NCI-H146 treated with DMSO at 0.1 percent for 48 hours (cell line): ENCODE results near the gene ASIC3.
A peak's percentile ranks its signal among the peaks of the same experiment; 100 is the strongest.
"Not testable (repeated sequence)": the region's sequence is repeated elsewhere in the genome, so short reads cannot be mapped to it uniquely, and the experiment has no call there.

Experiments used
- DNase-seq: peaks from one replicate; lab custom pipeline; 2025; ENCODE audit not compliant: unreplicated experiment; lab: John Stamatoyannopoulos, UW

ASIC3 gene

DNA sequence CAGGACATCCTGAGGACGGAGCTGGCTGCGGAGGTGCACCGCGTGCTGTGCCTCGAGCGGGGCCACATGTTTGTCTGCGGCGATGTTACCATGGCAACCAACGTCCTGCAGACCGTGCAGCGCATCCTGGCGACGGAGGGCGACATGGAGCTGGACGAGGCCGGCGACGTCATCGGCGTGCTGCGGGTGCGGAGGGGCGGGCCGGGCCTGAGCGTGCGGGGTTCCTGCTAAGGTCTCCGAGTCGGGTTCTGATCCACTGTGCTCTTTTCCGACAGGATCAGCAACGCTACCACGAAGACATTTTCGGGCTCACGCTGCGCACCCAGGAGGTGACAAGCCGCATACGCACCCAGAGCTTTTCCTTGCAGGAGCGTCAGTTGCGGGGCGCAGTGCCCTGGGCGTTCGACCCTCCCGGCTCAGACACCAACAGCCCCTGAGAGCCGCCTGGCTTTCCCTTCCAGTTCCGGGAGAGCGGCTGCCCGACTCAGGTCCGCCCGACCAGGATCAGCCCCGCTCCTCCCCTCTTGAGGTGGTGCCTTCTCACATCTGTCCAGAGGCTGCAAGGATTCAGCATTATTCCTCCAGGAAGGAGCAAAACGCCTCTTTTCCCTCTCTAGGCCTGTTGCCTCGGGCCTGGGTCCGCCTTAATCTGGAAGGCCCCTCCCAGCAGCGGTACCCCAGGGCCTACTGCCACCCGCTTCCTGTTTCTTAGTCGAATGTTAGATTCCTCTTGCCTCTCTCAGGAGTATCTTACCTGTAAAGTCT, 34.4 kb upstream of the ASIC3 start:
- DNase-seq: no peak

DNA sequence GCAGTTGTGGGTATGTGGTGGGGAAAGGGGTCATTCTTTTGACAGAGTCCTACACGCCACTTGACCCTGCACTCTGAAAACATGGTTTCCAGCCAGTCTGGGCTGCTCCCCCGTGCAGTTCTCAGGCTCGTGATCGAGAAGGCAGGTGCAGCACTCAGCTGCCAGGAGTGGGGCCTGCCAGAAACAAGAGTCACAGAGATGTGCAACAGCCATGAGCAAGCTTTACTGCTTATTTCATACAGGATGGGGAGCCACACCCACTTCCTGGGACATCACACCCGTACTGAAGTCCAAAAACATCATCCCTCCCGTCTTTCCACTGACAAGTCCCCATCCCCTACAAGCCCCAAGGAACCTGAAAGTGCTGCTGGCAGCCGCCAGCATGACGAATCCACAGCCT, 33.4 kb upstream of the ASIC3 start:
- no peak for DNase-seq

DNA sequence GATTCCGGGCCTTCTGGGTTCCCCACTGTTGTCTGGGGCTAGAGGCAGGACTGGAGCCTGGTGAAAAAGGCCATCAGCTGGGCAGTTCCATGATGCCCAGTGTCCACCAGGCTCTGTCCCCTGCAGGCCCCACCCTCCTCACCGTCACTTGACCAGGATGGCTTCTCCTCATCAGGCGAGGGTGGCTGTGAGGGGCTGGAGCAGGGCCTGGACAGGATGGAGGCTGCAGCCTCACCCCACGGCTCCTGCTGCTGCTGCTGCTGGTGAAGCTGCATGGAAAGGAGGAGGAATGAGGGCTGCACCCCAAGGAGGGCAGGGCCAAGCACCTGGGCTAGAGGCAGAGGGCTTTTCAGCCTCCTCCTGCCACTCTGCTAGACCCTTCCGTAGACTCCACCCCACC, 32.4 kb upstream of the ASIC3 start:
- no peak for DNase-seq

DNA sequence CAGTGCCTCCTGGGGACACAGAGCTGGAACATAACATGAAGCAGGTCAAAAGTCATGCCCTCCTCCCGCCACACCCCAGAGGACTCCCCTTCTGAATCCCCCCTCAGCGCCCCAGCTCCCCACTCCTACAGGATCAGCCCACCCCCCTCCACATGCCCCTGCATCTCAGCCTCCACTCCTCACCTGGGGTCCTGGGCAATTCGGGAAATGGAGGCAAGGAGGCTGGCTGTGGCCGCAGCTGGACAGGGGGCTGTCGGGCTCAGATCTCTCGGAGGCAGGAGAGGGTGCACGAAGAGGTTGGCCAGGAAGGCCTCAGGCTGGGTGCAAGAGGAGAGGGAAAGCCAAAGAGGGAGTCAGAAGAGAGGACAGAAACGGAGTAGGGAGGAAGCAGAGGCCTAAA, 31.8 kb upstream of the ASIC3 start:
- DNase-seq: no peak

DNA sequence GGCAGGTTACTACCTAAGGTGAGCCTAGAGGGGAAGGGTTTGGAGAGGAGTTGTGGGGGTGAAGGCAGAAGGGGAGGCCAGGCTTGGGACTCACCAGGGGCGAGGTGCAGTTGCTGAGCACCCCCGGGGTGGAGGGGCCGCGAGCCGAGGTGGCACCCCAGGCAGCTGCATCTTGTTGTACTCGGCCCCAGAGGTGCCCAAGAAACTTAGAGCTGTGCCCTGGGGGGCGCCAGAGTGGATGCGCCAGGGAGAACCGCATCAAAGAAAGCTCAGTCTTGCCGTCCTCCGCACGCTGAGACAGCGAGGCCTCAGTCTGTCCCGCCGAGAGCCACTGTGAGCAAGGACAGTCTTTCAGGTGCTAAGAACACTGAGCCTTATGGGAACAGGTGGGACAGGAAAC, 31.4 kb upstream of the ASIC3 start:
- DNase-seq: no peak

DNA sequence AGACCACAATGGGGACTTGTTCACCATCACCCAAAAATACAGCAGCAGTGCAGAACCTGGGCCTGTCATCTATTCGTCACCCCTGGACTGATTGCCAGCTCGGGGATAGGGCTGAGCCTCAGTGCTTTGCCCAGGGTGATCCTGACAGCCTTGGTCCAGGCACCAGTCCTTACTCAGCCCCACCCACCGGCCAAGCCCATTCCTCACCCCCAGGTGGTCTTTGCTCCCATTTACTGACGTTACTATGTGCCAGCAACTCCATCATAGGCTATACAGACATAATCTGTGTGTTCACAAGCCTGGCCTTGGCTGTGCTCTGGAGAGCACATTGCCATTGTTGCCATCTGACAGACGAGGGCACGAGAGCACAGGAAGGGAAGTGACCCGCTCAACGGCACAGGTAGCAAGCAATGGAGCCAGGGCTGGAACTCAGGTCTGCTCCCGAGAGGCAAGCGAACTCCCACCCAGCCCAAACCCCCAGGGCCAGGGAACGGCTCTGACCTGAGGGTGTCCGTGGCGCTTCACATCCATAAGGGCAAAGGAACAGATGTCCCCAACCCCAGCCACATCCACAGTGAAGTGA, 30.9 kb upstream of the ASIC3 start:
- no peak for DNase-seq

DNA sequence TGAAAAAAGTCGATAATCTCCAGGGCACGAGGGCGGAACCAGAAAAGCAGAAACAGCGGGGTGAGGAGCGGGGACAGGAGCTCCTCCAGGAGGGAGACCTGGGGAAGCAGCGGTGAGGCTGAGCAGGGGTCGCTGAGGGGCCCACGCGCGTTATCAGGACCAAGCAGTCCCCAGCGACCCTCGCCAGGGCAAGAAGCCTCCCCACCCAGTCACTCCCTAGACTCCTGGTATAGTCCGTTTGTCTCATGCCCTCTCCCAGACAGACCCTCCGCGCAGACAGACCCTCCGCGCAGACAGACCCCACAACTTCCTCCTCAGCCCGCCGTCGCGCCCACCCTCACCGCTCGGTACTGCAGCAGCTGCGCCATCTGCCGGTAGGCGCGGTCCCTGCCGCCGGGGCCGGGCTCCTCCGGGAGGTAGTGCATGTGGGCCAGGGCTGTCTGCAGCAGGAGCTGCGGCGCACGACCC, 30.3 kb upstream of the ASIC3 start:
- peak; percentile 34 for DNase-seq

DNA sequence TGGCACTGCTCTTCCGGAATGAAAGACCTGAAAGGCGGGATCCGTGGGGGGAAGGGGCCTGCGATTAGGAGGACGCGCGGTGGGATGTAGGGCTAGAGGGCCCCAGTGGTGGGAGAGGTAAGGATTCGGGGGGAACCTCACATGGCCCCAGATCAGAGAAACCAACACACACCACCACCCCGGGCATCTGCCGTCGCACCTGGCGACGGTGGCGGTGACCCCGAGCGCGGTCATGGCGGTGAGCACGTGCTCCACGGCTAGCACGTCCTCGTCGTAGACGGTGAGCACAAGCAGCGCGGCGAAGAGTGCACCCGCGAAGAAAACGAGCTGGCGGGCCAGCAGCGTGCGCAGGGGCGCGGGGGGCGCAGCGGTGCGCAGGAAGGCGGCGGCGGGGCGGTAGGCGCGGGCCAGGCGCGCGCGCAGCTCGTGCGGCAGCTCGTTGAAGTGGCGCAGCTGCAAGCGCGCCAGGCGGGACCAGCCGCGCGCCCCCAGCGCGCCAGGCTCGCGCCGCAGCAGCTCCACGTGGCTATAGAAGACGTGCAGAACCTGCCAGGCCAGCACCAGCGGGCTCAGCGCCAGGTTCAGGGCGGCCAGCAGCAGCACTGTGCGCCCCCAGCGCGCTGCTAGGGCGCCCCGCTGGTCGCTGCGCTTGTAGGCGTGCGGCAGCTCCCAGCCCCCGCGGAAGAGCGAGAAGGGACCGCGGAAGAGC, 29.8 kb upstream of the ASIC3 start:
- DNase-seq: peak; percentile 42

DNA sequence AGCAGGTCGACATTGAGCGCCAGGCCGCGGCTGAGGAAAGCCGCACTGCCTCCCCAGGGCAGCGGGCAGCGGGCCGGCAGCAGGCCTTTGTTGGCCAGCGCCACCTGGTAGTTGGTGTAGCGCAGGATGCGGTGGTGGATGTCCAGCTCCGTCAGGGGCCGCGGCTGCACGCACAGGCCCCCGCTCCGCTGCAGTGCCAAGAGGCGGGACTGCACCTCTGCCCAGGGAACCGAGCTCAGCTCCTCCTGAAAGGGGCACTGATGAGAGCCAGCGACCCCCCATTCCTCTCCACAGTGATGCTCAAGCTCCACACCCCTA, 29.2 kb upstream of the ASIC3 start:
- no peak for DNase-seq

DNA sequence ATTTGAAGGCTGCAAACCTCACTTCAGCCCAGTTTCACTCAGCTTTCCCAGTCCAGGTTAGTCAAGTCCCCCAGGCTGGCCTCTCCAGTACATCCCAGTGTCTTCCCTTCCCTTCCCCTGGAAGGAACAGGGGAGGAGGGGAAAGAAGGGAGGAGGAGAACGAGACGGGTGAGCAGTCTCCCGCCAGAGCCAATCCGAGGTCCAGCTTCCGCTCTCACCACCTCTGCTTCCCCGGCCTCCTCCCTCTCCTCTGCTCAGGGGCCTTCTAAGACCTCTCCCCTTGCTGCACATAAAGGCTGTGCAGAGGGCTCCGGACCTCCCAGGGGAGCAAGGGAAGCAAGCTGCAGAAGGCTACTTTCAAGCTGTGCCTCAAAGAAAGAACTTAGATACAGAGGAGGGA, 28.1 kb upstream of the ASIC3 start:
- no peak for DNase-seq

DNA sequence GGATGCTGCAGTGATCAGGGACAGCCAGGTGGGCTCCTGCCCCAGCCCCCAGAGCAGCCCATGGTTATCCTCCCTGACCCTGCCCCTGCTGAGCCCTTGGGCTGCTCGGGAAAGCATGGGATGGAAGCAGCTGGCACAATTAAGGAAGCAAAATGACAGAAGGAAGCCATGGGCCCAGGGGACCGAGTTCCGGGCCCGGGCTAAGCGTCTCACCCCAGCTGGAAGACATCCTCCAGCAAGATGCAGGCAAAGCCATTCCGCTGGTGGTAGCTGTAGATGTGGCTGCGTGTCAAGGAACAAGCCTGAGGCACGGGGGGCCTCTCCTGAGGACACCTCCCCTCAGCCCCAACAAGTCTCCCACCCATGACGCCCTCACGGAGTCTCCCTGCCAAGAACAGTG, 25.1 kb upstream of the ASIC3 start:
- no peak for DNase-seq

DNA sequence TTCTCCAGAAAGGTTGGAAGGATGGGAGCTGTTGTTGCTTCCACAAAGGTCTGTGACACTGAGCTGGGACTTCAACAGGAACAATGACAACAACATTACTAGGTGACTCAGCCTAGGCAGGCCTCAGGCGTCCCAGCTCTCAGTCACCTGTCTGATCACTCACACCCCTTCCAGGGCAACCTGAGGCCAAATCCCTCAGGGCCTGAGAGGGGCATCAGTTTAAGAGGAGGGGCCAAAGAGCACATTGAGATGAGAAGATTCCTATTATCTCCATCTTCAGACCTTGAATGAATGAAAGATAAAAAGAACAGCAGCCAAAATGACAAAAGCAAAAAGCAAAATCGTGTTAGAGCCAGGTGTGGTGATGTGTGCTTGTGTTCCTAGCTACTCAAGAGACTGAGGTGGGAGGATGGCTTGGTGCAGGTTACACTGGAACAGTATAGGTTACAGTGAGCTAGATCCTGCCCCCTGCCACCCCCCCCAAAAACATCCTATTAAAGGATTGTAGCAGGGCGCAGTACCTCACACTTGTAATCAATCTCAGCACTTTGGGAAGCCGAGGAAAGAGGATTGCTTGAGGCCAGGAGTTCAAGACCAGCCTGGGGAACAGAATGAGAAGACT, 23.8 kb upstream of the ASIC3 start, which contains the start of gene ATG9B:
Gene ATG9B, minus strand, starts transcription at position 60 of the 622 bp plus-strand sequence. CDS start 71 bp downstream, outside the sequence.
- no peak for DNase-seq

DNA sequence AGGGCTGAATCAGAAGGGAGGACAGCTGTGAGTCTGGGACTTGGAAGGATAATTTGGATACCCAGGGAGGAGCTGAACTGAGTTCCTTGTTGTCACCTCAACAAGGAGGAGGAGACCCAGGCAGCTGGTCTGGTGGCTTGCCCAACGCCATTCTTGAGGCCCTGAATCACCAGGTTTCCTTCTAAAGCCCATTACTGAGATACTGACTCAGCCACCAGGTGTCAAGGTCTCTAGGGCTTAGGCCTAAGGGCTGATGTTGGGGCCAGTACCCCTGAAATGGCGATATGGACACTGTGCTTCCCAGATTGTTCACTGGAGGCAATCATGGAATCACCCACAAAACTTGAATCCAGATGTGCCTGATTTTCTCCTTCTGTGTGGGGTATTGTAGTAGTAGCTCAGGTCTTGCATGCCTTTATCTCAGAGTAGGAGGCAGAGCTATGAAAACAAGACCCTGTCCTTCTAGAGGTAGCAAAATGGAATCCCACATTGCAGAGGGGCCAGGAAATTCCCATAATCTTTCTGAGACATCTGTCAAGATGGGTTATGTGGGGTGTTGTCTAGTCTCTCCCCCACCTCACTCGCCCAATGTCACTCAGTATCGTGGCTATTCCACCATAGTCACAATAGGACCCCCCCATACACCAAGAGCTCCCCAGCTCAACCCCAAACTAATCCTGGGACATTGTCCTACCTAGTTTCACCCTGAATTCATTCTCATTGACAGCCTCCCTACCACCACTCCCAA, 22.2 kb upstream of the ASIC3 start:
- DNase-seq: no peak

DNA sequence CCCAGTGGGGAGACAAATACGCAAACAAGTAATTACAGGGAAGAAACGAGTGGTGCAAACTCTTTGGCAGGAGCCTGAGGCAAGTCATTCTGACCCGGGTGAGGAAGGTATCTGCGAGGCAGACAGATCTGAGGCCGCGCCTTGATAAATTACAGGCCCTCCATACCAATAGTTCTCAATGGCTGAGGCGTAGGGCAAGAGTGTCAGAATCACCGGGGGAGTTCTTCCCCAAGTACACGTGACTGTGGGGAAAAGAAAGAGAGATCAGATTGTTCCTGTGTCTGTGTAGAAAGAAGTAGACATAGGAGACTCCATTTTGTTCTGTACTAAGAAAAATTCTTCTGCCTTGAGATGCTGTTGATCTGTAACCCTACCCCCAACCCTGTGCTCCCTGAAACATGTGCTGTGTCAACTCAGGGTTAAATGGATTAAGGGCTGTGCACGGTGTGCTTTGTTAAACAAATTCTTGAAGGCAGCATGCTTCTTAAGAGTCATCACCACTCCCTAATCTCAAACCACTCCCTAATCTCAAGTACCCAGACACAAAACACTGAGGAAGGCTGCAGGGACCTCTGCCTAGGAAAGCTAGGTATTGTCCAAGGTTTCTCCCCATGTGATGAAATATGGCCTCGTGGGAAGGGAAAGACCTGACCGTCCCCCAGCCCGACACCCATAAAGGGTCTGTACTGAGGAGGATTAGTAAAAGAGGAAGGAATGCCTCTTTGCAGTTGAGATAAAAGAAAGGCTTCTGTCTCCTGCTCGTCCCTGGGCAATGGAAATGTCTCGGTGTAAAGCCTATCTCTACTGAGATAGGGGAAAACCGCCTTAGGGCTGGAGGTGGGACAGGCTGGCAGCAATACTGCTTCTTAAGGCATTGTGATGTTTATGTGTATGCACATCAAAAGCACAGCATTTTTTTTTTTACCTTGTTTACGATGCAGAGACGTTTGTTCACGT, 21.3 kb upstream of the ASIC3 start:
- not testable (repeated sequence) for DNase-seq

DNA sequence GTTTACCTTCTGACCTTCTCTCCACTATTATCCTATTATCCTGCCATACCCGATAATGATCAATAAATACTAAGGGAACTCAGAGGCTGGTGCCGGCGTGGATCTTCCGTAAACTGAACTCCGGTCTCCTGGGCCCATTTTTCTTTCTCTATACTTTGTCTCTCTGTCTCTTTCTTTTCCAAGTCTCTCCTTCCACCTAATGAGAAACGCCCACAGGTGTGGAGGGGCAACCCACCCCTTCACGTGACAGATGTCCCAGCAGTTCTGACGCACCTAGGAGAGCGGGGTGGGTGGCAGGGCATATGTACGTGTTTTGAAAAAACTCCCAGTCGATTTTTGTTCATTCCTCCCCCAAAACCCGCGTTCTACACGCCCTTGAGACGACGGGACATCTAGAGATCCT, 20.6 kb upstream of the ASIC3 start:
- DNase-seq: not testable (repeated sequence)

DNA sequence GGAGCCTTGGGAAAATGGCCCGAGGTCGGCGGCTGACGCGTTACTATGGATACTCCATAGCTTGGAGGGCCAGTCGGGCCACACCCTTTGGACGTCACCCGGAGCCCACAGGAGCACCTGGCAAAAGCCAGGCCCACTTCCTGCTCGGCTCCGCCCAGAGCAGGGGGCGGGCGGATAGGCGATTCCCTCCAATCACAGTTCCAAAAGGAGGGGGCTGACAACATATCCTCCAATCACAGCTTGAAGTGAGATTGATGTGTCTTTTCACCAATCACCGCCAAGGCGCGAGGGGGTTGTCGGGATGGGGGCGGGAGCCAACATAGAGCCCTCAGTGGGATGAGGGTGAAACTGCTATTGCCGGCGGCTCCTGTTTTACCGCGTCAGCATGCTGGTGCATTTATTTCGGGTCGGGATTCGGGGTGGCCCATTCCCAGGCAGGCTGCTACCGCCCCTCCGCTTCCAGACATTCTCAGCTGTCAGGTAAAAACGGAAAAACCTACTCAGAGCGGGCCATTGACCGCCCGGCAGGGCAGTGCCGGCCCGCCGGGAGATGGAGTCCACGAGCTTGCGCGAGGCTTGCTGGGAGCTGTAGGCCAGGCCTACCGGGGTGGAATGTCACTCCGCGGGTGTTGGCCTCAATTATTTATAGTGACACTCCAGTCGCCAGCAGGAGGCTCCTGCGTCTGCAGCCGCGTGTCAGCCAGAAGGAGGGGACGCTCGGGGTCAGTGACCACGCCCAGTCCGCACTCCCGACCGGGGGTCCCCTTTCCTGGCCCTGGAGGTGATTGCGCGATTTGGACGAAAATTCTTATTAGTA, 20.0 kb upstream of the ASIC3 start, which contains the start of gene ABCB8:
Gene ABCB8, plus strand, starts transcription at position 320 of the 817 bp plus-strand sequence. Its CDS starts 66 bp downstream, at position 386.
- DNase-seq: peak; percentile 96

DNA sequence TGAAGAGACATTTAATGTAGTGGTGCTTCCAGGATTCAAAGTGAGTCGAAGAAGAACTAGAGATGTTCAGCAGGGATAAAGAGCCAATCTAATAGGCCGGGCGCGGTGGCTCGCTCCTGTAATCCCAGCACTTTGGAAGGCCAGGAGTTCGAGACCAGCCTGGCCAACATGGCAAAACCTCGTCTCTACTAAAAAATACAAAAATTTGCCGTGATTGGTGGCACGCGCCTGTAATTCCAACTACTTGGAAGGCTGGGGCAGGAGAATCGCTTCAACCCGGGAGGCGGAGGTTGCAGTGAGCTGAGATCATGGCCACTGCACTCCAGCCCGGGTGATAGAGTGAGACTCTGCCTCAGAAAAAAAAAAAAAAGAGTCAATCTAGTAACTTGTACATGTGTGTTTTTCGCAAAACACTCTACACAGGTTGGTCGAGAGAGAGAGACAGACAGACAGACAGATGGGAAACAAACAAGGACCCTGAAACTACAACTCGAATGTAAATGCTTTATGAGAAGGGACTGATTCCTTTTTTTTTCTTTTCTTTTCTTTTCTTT, 19.3 kb upstream of the ASIC3 start:
- no peak for DNase-seq

DNA sequence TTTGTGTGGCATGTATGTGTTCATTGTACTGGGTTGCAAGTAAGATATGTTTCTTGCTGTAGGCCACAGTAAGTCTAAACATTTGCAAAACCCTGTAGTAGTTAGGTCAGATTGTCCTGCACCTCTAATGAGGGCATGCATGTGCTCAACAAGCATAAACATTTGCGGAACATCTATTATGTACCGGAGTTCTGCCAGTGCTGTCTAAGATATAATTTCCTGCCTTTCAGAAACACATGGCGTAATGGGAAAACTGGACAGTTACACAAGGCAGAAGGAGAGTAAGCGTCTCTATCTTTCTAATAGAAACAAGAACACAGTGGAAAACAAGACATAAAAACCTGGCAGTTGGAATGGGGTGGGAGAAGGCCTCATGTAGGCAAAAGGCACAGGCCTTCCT, 17.3 kb upstream of the ASIC3 start:
- no peak for DNase-seq
